ENCODE results near the gene ZDHHC13.

ZDHHC13 gene, protein sequence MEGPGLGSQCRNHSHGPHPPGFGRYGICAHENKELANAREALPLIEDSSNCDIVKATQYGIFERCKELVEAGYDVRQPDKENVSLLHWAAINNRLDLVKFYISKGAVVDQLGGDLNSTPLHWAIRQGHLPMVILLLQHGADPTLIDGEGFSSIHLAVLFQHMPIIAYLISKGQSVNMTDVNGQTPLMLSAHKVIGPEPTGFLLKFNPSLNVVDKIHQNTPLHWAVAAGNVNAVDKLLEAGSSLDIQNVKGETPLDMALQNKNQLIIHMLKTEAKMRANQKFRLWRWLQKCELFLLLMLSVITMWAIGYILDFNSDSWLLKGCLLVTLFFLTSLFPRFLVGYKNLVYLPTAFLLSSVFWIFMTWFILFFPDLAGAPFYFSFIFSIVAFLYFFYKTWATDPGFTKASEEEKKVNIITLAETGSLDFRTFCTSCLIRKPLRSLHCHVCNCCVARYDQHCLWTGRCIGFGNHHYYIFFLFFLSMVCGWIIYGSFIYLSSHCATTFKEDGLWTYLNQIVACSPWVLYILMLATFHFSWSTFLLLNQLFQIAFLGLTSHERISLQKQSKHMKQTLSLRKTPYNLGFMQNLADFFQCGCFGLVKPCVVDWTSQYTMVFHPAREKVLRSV

DNA sequence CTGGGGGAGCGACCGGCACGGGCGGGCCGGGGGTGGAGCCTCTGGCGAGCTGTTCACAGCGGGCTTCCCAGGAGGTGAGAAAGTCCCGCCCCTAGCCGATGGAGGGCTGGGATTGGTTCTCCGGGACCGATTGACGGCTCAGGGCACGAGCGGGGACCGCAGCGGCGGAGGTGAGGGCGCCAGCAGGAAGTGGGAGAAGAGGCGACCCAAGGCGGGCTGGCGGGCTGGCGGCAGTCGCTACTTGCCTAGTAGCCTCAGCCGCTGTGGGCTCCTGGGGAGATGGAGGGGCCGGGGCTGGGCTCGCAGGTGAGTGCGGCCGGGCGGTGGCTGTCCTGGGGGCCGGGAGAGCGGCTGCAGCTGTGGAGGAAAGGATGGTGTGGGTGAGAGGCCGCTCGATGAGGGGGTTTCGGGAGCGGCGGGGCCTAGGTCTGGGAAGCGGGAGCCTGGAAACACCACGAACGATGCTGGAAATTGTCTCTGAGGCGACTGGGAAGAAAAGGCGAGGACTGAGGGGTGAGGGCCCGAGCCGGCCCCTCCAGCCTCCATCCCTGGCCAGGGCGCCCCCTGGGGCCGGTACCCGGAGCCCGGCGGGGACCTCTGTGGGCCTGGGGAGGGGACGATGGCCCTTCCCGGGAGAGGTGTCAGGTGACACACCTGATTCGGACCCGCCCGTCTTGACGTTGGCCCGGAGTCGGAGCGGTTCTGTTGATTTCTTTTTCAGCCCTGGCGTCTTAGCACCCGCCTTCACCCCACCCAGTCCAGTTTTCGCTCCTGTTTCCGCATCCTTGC is at the start of gene ZDHHC13:
TSS of gene ZDHHC13 (plus strand) at position 198 of the 789 bp plus-strand sequence. CDS start at position 280, 82 bp downstream.
- DNase-seq = peak; percentile 86

- peak; percentile 85 for DNase-seq
Measured at GRCh38 chr11:19071255-19071654, 45.7 kb upstream of the ZDHHC13 start.

- no peak for DNase-seq
Measured at GRCh38 chr11:19072464-19072863, 44.5 kb upstream of the ZDHHC13 start.

DNA sequence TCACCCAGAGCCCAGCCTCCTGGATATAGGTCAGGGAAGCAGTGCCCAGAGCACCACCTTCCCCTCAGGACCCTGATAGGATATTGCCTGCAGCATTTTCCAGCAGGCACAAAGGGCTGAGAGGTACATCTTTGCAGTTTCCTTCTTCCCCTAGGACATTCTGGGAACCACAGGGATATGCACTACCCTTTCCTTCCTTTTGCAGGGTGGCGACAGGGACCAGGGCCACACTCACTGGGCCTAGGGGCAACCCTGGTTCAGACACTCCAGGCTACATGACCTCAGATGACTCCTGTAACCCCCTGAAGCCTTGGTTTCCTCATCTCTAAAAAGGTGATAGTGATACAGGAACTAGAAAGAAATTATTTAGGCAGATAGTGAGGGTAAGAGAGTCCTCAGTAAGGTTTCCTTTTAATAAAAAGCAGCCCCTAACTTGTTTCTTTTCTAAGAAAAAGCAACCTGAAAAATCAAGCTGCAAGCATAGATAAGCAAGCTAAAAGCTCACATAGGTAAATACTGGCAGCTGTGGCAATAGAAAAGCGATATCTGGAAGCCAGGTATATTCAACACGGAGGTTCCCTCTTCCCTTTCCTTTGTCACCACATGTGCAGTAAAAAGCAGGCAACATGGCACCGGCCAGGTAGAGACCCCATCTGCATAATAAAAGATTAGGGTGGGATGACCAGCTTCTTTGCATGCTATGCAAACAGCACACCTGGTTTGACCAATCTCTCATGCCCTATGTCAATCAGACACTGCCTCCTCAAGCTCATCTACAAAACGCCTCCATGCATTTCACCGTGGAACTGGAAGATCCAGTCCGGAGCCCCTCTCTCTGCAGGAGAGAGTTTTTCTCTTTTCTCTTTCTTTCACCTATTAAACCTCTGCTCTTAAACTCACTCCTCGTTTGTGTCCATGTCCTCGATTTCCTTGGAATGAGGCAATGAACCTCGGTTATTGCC is 43.2 kb upstream of the ZDHHC13 start:
- DNase-seq = no peak

DNA sequence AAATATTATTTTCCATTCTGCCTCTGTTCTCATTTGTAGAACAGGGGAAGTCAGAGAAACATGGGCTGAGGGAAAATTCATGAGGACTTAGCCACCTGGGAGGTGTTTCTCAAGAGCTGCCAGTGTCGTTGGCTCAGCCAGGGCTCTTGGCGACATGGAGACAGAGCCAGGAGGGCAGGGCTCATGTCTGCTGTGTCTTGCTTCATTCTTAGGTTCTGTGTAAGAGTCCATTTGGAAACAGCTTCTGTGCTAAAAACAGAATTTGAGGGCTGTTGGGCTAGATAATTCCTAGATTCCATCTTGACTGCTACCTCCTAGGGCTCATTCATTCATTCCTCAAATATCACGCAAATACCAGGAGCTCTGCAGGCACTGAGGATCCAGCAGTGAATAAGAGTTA is 41.3 kb upstream of the ZDHHC13 start:
- no peak for DNase-seq

DNA sequence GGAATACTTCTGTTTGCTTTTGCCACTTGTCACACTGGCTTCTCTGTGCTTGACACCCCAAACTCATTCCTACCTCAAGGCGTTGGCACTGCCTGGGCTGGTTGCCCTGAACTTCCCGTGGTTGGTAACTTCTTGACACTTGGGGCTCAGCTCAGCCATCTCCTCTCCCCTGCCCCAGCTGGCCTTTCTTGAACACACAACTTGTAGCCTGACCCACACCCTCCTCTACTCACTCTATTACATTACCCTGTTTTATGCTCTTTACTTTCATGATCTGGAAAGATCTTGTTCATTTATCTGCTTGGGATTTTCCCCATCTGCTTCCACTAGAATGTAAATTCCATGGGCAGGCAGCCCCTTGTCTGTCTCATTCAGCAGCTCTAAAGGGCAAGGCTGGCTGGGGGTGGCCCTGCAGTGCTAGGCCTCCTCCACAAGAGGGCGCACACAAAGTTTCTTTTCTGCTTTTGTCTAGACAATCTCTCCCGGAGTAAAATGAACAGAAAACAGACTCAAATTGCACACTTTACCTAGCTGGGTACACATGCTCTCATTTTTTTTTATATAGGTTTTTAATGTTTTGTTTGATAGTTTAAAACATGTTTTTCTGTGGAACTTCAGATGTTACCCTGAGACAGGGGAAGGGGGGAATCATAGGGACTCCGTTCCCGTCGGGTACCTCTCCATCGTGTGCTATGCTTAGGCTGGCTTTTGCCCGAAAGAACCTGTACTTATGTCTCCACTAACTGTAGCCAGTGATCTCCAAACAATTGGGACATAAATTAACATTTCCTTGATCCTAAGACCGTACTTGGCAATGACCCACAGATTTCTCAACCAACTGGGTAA is 40.0 kb upstream of the ZDHHC13 start:
- peak; percentile 41 for DNase-seq

DNA sequence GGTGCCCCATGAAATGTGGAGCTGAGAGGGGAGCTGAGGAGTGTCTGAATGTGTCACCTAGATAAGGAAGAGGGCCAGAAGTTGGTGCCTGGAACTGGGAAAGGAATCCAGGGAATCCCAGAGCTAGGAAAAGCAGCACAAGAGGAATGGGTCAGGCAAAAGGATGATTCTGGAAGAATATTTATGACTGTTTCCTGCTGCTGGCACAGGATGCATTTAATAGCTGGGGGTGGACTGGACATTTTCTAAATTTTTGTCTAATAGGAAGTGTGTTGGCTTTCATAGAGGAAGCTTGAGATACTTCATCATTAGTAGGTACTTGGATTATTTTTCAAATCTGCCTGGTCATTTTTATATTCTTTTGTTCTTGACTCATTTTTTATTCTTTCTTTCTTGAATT is 39.0 kb upstream of the ZDHHC13 start:
- peak; percentile 9 for DNase-seq

- DNase-seq = peak; percentile 85
Measured at GRCh38 chr11:19079643-19080440, 37.1 kb upstream of the ZDHHC13 start.

- peak; percentile 55 for DNase-seq
Measured at GRCh38 chr11:19080579-19080993, 36.4 kb upstream of the ZDHHC13 start.

GRCh38 chr11:19083166-19083565 is 33.8 kb upstream of the ZDHHC13 start:
- DNase-seq = no peak

GRCh38 chr11:19084661-19085315 is 32.2 kb upstream of the ZDHHC13 start:
- DNase-seq = peak; percentile 16

DNA sequence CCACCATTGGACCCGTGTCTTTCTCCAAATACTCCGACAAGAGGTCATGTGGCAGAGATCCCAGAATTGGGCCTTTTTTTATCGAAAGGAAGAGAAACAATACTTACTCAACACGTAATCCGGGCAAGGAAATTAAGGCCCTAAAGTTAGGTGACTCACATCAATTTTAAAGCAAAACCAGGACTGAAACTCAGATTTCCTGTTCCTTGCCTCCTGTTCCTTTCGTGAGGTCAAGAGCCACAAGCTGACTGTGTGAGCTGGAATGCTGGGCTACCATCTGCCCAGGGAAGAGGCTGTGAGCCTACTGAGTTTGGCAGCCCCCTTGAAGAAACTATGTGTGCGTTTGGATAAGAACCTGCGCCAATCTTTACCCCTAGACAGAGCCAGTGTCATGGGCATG is 29.3 kb upstream of the ZDHHC13 start:
- DNase-seq = peak; percentile 56

GRCh38 chr11:19088791-19089190 is 28.2 kb upstream of the ZDHHC13 start:
- DNase-seq = no peak

GRCh38 chr11:19089421-19089820 is 27.5 kb upstream of the ZDHHC13 start:
- no peak for DNase-seq

DNA sequence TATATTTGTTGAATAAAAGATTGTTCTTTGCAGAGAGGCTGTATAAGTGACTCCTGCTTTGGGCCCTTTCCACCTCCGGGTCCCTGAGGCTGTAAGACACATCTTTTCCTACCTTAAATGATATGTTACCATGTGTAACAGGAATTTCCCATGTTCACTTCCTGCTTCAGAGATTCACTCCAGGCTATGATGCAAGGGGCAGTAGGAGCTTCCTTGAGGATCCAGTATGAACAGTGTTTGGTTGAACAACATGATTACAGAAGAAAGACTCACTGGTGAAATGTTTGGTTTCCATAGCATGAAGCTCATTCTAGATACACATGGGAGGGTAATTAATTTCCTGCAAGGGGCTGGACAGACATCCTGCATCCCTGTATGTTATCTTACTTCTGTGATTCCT is 25.6 kb upstream of the ZDHHC13 start:
- no peak for DNase-seq

GRCh38 chr11:19092342-19092741 is 24.6 kb upstream of the ZDHHC13 start:
- DNase-seq = no peak

DNA sequence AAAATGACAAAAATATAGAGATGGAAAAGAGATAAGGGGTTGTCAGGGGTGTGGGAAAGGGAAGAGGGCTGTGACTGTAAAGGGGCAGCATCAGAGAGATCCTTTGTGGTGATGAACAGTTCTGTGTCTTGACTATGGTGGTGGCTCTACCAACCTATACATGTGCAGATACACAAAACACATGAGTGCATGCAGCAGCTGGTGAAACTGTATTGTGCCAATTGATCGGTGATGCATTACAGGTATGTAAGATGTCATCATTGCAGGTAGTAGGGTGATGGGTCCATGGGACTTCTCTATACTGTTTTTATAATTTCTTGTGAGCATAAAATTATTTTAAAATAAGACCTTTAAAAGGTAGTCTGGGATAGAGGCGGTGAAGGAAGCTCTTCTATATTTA is 24.1 kb upstream of the ZDHHC13 start:
- no peak for DNase-seq

DNA sequence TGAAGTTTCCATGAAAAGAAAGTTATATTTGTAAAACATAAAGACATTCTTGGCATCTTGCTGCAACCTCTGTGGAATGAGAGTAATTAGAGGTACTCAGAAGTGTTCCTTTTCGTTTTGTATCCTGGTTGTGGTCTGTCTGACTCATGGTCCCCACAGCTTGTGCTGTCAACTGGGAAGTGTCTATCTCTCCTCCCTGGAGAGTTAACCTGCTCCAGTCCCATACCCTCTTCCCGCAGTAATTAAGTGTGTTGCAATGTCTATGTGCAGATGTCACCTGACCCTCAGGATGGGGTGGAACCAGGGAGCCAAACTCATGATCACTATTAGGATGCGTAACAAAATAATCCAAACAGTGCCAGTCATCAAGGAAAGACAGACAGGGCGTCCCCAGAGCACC is 23.0 kb upstream of the ZDHHC13 start:
- peak; percentile 13 for DNase-seq

GRCh38 chr11:19094859-19095258 is 22.1 kb upstream of the ZDHHC13 start:
- DNase-seq = no peak

GRCh38 chr11:19099093-19099492 is 17.9 kb upstream of the ZDHHC13 start:
- DNase-seq = no peak

Measured in fibroblast of upper back skin (primary cell).